K562 (cell line): ENCODE results near the gene ODAD4. TPM values are rescaled to one million over a fixed set of nuclear protein-coding genes. Genes with fewer than 3 reads are reported as not detected.

ENCODE experiments used
- polyA plus RNA-seq, 8 experiments: library from polyadenylated mRNA; depleted of rRNA in 4 of 8; stranded (reverse) in 5 of 8; unstranded in 3 of 8; fragments of >200 nt; fragmentation: Nextera tagmentation in 2 of 8; fragmentation: Illumina TruSeq in 1 of 8; extraction: Ambion mirVana in 2 of 8; extraction: Trizol in 1 of 8; gene quantifications; 2 replicates each; pipeline versions ENCODE4 v1.2.1 to v1.2.3, GENCODE V29; 2011 to 2014; ENCODE audit warnings: inconsistent platforms in 1 of 8, missing spikeins in 1 of 8
- total RNA-seq, 7 experiments: library from RNA; depleted of rRNA in 6 of 7; stranded (reverse); fragments of >200 nt in 6 of 7; fragmentation: Illumina TruSeq in 2 of 7; extraction: Trizol in 2 of 7; gene quantifications; 2 replicates each; pipeline versions ENCODE4 v1.2.1 to v1.2.3, GENCODE V29; 2011 to 2021; ENCODE audit warnings: low replicate concordance in 1 of 7
- TF ChIP-seq, protein P1 (sequence below), 2 experiments: fragments of 450-650 bp; formaldehyde crosslinking in 1 of 2; IDR thresholded peaks; 2 replicates each; pipeline versions ENCODE4 v1.4.0 to v1.6.1; 2014 to 2020; ENCODE audit warnings: mild to moderate bottlenecking in 2 of 2, borderline replicate concordance in 1 of 2, low read depth in 1 of 2

Gene ODAD4
- total and polyA plus RNA-seq, 9 of the 15 experiments (the other 6 are each of a cell fraction or from before 2014, with no cell fraction given) = 0.09 to 0.98 (median 0.51) TPM

DNA sequence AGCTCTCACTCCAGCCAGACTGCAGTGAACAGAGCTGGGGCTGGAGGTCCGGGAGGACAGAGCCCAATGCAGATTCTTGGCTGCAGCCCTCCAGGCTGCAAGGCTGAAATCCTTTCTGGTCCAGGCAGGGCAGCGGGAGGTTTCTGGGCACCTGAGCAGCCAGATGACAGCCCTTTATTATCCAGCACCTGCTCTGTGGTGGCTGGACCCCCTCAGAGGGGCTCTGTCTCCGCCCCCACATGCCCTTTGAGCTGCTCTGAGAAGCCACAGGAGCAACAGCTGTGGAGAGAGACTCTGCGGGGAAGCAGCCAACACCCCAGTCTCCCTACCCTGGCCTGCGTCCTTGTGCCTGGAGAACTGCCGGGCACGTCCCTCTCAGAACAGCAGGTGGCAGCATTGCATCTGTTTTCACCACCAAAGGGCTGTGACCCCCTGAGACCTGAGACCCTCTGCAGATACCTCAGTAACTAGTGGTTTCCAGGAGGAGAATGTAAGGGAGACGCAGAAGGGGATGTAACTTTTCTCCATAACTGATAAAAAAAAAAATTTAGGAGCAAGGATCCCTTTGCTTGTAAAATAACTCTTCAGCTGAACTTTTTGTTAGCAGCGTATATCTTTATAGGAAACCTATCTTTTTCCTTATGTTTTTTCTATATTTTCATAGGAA is 32.5 kb downstream of the ODAD4 start (continued):
- TF ChIP-seq, protein P1, sequence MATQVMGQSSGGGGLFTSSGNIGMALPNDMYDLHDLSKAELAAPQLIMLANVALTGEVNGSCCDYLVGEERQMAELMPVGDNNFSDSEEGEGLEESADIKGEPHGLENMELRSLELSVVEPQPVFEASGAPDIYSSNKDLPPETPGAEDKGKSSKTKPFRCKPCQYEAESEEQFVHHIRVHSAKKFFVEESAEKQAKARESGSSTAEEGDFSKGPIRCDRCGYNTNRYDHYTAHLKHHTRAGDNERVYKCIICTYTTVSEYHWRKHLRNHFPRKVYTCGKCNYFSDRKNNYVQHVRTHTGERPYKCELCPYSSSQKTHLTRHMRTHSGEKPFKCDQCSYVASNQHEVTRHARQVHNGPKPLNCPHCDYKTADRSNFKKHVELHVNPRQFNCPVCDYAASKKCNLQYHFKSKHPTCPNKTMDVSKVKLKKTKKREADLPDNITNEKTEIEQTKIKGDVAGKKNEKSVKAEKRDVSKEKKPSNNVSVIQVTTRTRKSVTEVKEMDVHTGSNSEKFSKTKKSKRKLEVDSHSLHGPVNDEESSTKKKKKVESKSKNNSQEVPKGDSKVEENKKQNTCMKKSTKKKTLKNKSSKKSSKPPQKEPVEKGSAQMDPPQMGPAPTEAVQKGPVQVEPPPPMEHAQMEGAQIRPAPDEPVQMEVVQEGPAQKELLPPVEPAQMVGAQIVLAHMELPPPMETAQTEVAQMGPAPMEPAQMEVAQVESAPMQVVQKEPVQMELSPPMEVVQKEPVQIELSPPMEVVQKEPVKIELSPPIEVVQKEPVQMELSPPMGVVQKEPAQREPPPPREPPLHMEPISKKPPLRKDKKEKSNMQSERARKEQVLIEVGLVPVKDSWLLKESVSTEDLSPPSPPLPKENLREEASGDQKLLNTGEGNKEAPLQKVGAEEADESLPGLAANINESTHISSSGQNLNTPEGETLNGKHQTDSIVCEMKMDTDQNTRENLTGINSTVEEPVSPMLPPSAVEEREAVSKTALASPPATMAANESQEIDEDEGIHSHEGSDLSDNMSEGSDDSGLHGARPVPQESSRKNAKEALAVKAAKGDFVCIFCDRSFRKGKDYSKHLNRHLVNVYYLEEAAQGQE (IDR thresholded peaks at IDR 0.05; ENCODE audit: borderline replicate concordance) = peak; percentile 83
- TF ChIP-seq, protein P1 (CRISPR knock-in tag; IDR thresholded peaks at IDR 0.05; ENCODE audit: low read depth) = no peak
